Sigmoid colon (tissue), 7 donors: Measurements from ENCODE around the gene SCRN3. TPM values are rescaled to one million over a fixed set of nuclear protein-coding genes. Genes with fewer than 3 reads are reported as not detected.
A peak's percentile ranks its signal among the peaks of the same experiment; 100 is the strongest.

Experiments
- DNase-seq: peaks from one replicate; pipeline ENCODE4 v3.0.0-alpha.2; 2019
- H3K27ac ChIP-seq, 4 donors: fragments of 200-600 bp; sonication (generic); one replicate each; pipeline ENCODE4 v1.5.1; 2016 to 2019; ENCODE audit warnings: mild to moderate bottlenecking in 1 of 4
- H3K27me3 ChIP-seq, 3 donors: fragments of 200-600 bp; sonication (generic); one replicate each; pipeline ENCODE4 v1.5.1; 2019; ENCODE audit warnings: mild to moderate bottlenecking in 1 of 3
- H3K36me3 ChIP-seq, 4 donors: fragments of 200-600 bp; sonication (generic); one replicate each; pipeline ENCODE4 v1.5.1; 2016 to 2019
- H3K4me1 ChIP-seq, 4 donors: fragments of 200-600 bp; sonication (generic); one replicate each; pipeline ENCODE4 v1.5.1; 2017 to 2019
- H3K4me3 ChIP-seq, 4 donors: fragments of 200-600 bp; sonication (generic); one replicate each; pipeline ENCODE4 v1.5.1; 2017 to 2019; ENCODE audit warnings: mild to moderate bottlenecking in 2 of 4, moderate library complexity in 1 of 4
- H3K9me3 ChIP-seq, 4 donors: fragments of 200-600 bp in 3 of 4; sonication (generic) in 3 of 4; one replicate each; pipeline versions ENCODE4 v1.5.1 to v1.6.1; 2013 to 2019
- EP300 ChIP-seq, 4 donors: sonication (generic); formaldehyde crosslinking; IDR thresholded peaks; one replicate each; pipeline ENCODE4 v1.6.1; 2017; ENCODE audit warnings: antibody characterized with exemption in 4 of 4
- POLR2A ChIP-seq, 2 donors: fragments of 450-650 bp; IDR thresholded peaks; one replicate each; pipeline ENCODE4 v1.6.1; 2016; ENCODE audit warnings: antibody characterized with exemption in 2 of 2, mild to moderate bottlenecking in 2 of 2, moderate library complexity in 2 of 2
- POLR2AphosphoS5 ChIP-seq, 4 donors: sonication (generic); formaldehyde crosslinking; IDR thresholded peaks; one replicate each; pipeline ENCODE4 v1.6.1; 2017; ENCODE audit warnings: antibody characterized with exemption in 4 of 4
- WGBS, 2 donors: extraction: QIAGEN DNeasy Blood & Tissue Kit; methylation state at CpG; one replicate each; pipeline ENCODE4 v1.1.7; 2013; 5-methylcytosine and 5-hydroxymethylcytosine counted together
- intact Hi-C: fragments of 100-400 bp; cut with DNase I; formaldehyde crosslinking; loops from one replicate; pipeline ENCODE4 v1.15.1; 2023
- polyA plus RNA-seq, 3 donors: library from polyadenylated mRNA; stranded (reverse); fragments of 200-250 nt; gene quantifications; one replicate each; pipeline ENCODE4 v1.2.3, GENCODE V29; 2013
- total RNA-seq, 4 donors: library from RNA; depleted of rRNA; stranded (reverse); fragments of >200 nt; gene quantifications; one replicate each; pipeline ENCODE4 v1.1.0, GENCODE V29; 2016
- TF ChIP-seq, protein P1 (sequence below), 4 experiments: fragments of 450-650 bp in 3 of 4; fragments of 200-600 bp in 1 of 4; IDR thresholded peaks; one replicate each; pipeline ENCODE4 v1.5.1; 2016 to 2019; ENCODE audit warnings: antibody characterized with exemption in 4 of 4, mild to moderate bottlenecking in 3 of 4, moderate library complexity in 2 of 4
- donor health status: healthy with polysubstance abuse.
- donor health status: Bipolar disorder and iron deficiency.
- donor health status: healthy.

The SCRN3 gene
- total and polyA plus RNA-seq, 7 donors = 9.6 to 31.0 (median 15.3) TPM

DNA sequence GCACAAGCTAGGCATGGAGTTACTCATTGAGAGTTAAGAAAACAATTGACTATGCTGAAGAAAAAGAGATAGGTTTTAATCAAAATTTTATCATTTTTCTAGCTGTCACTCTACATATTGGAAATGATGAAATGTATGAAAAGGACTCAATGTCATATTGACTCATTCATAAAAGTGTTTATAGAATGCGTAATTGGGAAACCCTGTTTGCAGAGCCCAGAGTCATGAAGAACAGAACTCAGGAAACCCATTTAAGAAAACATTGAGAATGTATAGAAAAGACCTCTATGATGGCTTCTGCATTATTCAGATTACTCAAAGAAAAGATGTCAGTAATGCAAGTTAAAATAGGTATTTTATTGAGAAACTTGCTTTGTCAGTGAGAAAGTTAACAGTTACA lies 36.4 kb downstream of the SCRN3 start:
- intact Hi-C loops = no loop called here
- DNase-seq = no peak
- Histone ChIP-seq H3K27me3 (no peaks in the 10 kb centered on the region), H3K36me3 (peaks cover 0 to 32% (median 5%) of the 10 kb centered on the region in 4 donors), H3K9me3 (no peaks in the 10 kb centered on the region), H3K4me3 (no peak overlapping the region), H3K4me1 (peaks cover 0 to 8% (median 4%) of the 10 kb centered on the region in 4 donors), H3K27ac (no peak overlapping the region)
- TF ChIP-seq POLR2A (IDR thresholded peaks at IDR 0.05) (no peak), POLR2AphosphoS5 (IDR thresholded peaks at IDR 0.05) (no peak), EP300 (IDR thresholded peaks at IDR 0.05) (no peak)
- TF ChIP-seq, protein P1, sequence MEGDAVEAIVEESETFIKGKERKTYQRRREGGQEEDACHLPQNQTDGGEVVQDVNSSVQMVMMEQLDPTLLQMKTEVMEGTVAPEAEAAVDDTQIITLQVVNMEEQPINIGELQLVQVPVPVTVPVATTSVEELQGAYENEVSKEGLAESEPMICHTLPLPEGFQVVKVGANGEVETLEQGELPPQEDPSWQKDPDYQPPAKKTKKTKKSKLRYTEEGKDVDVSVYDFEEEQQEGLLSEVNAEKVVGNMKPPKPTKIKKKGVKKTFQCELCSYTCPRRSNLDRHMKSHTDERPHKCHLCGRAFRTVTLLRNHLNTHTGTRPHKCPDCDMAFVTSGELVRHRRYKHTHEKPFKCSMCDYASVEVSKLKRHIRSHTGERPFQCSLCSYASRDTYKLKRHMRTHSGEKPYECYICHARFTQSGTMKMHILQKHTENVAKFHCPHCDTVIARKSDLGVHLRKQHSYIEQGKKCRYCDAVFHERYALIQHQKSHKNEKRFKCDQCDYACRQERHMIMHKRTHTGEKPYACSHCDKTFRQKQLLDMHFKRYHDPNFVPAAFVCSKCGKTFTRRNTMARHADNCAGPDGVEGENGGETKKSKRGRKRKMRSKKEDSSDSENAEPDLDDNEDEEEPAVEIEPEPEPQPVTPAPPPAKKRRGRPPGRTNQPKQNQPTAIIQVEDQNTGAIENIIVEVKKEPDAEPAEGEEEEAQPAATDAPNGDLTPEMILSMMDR (IDR thresholded peaks at IDR 0.05) = no peak
- WGBS, 2 donors = 98 to 99% methylated on average over 1 of the region's 1 CpG

GRCh38 chr2:174436351-174436750 lies 40.8 kb downstream of the SCRN3 start:
- TF ChIP-seq EP300 (IDR thresholded peaks at IDR 0.05) (no peak), POLR2AphosphoS5 (IDR thresholded peaks at IDR 0.05) (no peak), POLR2A (IDR thresholded peaks at IDR 0.05) (no peak)
- TF ChIP-seq, protein P1 (IDR thresholded peaks at IDR 0.05) = no peak
- intact Hi-C loops = no loop called here

GRCh38 chr2:174438146-174438886 lies 42.8 kb downstream of the SCRN3 start:
- H3K27ac ChIP-seq = peak overlapping the region in 2 of 4 donors; percentile 3 to 39
- WGBS, 2 donors = 87% methylated on average over 13 of the region's 13 CpGs
- TF ChIP-seq, protein P1 (IDR thresholded peaks at IDR 0.05) = no peak
- TF ChIP-seq POLR2AphosphoS5 (IDR thresholded peaks at IDR 0.05) = peak in 2 of 4 donors; percentile 29 to 45

More at GRCh38 chr2:174436351-174436750, 40.8 kb downstream of the SCRN3 start:
- peaks cover 0 to 14% (median 7%) of the 10 kb centered on the region in 4 donors for H3K4me1 ChIP-seq
- H3K9me3 ChIP-seq = no peaks in the 10 kb centered on the region
- no peak for DNase-seq
- H3K4me3 ChIP-seq = no peak overlapping the region
- H3K27ac ChIP-seq = peak overlapping the region in 1 of 4 donors; percentile 11
- H3K27me3 ChIP-seq = no peaks in the 10 kb centered on the region
- peaks cover 0 to 23% (median 8%) of the 10 kb centered on the region in 4 donors for H3K36me3 ChIP-seq

DNA sequence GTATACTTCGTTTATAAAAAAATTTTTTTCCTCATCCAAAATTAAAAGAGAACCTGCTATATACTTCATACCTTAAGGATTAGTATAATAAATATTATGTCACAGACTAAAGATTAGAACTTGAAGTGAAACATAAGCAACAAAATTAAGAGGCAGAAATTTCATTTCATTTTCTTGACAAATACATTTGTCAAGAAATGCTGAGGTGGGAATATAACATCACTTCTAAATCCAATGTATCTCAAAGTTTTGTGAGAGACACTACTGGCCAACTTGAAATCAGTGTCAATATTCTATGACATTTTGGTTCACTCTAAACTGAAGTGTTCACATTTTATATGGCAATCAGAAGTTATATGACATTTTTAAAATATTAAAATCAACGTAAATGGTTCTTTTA lies 43.8 kb downstream of the SCRN3 start:
- H3K27ac ChIP-seq = no peak overlapping the region

More at GRCh38 chr2:174438146-174438886, 42.8 kb downstream of the SCRN3 start:
- Histone ChIP-seq H3K36me3 (peaks cover 0 to 36% (median 8%) of the 10 kb centered on the region in 4 donors), H3K4me1 (peaks cover 0 to 23% (median 13%) of the 10 kb centered on the region in 4 donors), H3K9me3 (no peaks in the 10 kb centered on the region), H3K27me3 (no peaks in the 10 kb centered on the region), H3K4me3 (no peak overlapping the region)
- intact Hi-C loops = no loop called here
- peak; percentile 82 for DNase-seq

More for the DNA sequence above, 43.8 kb downstream of the SCRN3 start:
- peaks cover 0 to 26% (median 15%) of the 10 kb centered on the region in 4 donors for H3K4me1 ChIP-seq
- intact Hi-C loops = no loop called here
- no peaks in the 10 kb centered on the region for H3K27me3 ChIP-seq
- TF ChIP-seq EP300 (IDR thresholded peaks at IDR 0.05) = no peak
- no peak for TF ChIP-seq POLR2AphosphoS5 (IDR thresholded peaks at IDR 0.05)
- TF ChIP-seq, protein P1 (IDR thresholded peaks at IDR 0.05) = no peak
- TF ChIP-seq POLR2A (IDR thresholded peaks at IDR 0.05) = no peak
- DNase-seq = no peak
- no peak overlapping the region for H3K4me3 ChIP-seq
- H3K9me3 ChIP-seq = no peaks in the 10 kb centered on the region
- H3K36me3 ChIP-seq = peaks cover 0 to 37% (median 8%) of the 10 kb centered on the region in 4 donors
- 75 to 94% methylated on average over 2 of the region's 2 CpGs for WGBS, 2 donors
